CD4-positive, alpha-beta T cell treated with Interleukin-15 for 1 hour (primary cell): ENCODE results near the gene ARFGAP2.

Experiments used
- DNase-seq: peaks from one replicate; pipeline ENCODE4 v3.0.0-alpha.2; 2020

Gene ARFGAP2

DNA sequence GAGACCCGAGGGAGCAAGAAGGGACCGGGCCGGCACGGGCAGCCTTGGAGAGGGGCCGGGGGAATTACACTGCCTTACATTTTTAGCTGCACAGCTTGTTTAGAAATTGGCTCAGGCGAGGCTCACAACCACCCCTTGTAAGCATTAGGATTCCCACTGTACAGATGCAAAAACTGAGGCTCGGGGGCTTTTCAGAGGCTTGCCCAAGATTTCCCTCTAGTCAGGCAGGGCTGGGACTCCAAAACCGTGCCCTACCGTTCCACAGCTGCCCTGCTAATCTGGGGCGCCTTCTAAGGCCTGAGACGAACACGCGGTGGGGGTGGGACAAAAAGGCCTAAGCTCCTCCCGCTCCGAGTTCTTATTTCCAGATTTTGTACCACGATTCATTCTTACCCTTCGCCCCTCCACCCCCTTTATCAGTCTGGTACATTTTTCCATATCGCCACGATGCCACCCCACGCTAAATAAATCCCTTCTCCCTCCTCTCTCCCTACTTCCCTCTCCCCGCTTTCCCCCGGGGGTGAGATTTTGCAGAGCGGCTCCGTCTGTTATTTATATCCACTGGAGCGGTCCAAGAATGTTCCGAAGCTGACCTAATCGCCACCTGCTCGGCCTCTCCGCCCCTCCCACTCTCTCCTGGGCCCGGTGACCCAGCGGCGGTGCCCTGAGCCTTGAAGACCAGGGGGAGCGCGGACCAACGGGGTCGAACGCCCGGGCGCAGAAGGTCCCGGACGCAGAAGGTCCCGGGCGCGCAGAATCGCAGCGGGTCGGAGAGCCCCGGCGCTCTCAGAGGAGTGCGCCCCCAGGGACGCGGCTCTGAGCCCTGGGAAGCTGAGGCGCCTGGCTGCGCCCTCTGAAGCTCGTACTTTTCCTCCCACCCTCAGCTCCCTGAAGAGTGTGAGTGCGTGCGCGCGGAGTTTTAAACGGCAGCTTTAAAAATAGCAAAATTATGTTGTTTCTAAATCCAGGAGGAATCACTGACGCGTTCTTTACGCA, 10.3 kb upstream of the ARFGAP2 start:
- DNase-seq: peak; percentile 29

DNA sequence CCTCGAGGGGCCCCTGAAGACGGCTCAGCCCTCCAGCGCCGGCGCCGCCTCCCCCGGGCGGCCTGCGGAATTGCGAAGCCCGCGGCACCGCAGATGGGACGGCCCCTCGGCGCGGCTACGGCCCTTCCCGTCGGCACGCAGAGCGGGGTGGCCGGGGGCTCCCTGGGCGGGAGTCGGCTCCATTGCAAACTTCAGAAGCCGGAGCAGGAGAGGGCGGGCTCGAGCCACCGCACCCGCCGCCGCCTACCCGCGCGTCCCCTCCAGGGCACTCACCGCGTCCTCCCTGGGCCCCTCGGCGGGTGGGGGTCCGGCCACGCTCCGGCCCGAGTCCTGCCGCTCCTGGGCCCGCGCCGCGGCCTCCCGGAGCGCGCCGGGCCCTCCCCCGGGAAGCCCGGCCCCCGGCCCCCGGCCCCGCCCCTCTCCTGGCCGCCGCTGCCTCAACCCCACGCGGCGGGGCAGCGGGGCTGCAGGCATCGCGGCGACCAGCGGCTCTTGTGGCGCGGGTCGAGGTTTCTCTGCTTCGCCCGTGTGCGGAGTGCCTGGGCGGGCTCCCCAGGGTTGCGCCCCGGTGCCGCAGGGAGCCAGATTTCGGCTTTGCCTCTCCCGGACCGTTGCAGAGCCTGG, 9.5 kb upstream of the ARFGAP2 start, which contains the start of gene PACSIN3:
TSS of gene PACSIN3 (minus strand) at position 359 of the 624 bp plus-strand sequence. CDS start 3,707 bp downstream, outside the sequence.
- peak; percentile 29 for DNase-seq

DNA sequence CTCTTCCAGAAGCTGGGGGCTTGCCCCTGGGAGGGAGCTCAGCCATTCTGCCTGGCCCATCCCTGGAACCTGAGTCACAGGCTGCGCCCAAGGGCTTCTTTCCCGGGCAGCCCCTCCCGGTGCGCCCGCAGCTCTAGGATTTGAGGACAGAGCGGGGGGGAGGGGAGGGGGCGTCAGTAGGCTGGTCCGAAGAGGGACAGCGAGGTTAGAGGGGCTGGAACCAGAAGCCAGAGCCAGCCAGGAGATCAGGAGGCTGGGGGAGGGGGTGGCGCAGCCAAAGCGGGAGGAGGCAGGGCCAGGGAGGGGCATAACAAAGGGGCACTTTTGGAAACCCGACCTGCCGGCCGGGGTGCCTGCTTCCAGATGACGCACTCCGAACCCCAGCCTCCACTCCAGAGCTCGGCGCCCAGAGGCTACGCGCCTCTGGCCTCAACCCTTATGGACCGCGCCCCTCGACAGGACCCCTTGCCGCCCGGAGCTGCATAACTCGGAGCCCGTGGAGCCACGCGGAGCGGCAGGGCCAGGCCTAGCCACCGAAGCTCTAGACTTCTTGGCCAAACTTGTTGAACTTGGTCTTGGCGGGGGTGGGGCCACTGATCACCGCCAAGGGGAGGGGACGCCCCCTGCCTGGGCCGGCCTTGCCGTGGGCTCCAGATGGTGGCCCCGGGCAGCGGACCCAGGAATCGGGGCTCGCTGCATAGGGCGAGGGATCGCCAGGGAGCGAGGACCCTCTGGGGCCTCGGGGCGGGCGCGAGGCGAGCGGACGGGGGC, 8.8 kb upstream of the ARFGAP2 start:
- no peak for DNase-seq

DNA sequence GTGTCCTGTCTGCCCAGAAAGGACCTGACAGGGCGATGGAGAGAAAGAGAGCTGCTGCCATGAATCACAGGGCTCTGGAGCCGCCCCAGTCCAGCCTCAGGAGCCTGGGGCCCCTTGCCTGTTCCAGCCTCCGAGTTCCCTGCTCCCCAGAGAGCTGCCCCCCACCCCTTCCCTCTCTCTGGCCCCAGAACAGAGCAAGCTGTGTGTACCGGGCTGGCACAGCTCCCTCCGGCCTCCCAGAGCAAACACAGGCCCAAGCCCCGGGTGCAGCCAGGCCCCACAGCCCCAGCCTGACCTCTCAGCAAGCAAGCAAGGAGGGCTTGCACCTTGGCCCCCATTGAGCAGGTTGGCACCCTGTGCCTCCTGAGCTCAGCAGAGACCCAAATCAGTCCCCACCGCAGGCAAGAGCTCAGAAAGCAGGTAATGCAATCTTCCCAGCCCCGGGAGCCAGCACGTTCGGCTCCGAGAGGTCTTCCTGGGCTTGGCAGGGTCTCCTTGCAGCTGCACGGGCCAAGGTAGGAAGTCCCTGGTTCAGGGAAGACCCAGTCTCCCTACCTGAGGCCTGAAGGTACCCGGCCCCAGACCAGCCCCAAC, 8.1 kb upstream of the ARFGAP2 start:
- no peak for DNase-seq

DNA sequence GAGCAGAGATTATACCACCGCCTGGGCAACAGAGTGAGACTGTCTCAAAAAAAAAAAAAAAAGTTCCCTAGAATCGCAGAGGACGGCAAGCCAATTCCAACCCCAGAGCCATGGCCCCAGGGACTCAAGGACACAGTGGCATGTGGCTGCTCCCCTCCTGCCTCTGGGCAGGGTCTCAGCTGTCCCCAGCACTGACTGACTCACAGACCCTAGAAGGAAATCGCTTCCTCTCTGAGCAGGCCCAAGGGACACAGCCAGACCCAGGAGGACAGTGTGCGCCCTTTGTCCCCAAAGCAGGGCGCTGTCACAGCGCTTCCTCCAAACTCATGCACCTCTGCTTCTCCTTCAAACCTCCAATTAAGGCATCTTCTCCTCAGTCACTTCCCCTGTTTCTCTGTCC, 7.3 kb upstream of the ARFGAP2 start:
- no peak for DNase-seq

DNA sequence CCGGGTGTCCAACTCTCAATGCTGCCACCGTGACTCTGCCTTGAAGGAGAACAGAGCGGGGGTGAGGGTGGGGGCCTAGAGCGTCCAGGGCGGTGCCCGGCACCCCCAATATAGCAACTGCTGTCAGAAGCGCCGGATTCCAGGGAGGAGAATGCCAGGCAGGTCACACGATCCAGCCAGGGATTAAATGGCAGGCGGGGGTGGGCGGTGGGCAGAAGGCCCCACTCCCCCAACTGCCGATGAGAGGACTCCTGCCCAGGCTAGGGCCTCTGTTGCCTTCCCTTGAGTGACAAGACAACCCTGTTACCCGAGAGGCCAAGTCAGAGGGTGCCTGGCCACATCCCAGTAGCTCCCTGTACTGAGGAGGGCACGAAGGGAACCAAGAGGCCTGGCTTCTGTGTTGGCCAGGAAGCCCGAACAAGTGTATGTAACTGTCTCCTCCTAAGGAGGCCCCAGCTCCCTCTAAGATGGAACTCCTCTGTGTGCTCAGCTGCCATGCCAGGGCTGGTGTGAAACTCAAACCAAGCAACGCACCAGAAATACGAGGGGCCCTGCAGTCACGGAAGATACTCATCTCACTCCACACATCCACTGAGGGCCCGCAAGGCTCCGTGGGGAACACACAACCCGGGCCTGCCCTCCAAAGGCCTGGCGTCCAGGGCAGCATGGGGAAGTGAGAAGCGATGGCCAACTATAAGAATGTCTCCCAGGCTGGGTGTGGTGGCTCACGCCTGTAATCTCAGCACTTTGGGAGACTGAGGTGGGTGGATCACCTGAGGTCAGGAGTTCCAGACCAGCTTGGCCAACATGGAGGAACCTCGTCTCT, 6.6 kb upstream of the ARFGAP2 start:
- DNase-seq: no peak

DNA sequence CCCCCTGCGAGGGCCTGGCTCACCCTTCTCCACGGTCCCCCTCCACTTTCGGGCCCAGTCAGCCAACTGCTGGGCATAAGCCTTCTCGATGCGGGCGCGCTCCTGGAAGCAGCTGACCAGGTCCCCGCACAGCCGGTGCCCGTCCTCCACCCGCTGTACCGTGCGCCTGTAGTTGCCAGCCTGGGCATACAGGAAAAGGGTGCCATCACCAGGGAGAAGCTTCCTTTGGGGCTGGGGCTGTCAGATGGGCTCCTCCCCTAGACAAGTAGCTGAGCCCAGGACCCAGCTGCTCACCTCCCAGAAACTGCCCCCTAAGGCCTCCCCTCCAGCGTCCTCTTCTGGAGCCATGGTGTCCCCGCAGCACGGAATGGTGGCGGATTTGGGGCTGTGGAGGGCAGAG, 5.7 kb upstream of the ARFGAP2 start:
- DNase-seq: no peak

DNA sequence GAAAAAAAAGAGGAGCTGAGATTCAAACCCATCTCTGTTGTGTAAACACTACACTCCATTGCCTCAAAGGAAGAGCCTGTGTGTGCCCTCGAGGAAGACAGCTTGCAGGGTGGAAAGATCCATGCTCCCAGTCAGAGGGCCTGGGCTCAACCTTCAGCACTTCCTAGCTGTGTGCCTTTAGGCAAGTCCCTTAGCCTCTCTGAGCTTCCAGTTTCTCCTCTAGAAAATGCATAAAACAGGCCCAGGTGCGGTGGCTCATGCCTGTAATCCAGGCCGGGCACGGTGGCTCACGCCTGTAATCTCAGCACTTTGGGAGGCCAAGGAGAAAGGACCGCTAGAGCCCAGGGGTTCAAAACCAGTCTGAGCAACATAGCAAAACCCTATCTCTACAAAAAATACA, 4.6 kb upstream of the ARFGAP2 start:
- no peak for DNase-seq

DNA sequence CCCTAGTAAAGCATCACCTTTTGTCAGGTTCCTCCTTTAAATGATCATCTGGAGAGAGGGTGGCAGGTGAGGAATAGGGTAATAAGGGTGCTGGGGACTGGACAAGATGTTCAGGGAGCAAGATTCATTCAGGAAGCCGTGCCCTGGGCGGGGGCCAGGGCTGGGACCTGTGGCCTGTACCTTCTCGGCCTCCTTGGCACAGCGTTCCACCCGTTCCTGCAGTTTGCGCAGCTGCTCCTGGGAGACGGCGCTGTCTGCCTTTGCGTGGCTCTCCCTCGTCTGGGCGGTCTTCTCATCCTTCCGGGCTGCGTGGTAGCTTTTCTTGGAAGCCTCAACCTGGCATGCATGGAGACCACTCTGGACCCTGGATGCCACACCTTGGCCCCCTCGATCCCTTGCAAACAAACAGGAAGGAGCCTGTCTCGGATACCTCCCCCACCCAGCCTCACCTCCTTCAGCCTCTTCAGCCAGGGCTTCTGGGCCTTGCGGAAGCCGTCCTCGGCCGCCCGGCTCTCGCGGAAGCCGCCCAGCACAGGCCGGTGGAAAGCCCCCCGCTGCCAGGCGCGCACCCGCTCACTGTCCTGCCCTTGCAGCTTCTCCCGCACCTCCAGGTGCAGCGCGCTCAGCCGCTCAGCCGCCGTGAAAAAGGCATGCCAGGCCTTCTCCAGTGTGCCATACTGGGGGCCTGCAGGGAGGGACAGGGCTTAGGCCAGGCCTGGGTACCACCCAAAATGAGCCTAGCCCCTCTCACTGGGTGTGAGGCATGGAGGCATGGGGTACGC, 3.5 kb upstream of the ARFGAP2 start:
- no peak for DNase-seq

DNA sequence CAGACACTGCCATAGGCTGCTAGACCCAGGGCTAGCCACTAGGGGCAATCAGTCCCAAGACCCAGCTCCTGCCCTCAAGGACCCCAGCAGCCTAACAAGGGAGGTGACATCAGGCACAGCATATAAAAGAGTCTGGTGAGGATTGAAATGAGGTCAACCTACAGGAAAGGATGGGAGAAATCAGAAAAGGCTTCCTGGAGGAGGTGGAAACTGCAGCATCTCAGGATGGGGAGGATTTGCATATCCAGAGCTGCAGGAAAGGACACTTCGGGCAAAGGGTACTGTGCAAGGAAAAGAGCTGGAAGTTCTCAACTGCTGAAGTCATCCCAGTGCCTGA, 2.9 kb upstream of the ARFGAP2 start:
- peak; percentile 40 for DNase-seq

DNA sequence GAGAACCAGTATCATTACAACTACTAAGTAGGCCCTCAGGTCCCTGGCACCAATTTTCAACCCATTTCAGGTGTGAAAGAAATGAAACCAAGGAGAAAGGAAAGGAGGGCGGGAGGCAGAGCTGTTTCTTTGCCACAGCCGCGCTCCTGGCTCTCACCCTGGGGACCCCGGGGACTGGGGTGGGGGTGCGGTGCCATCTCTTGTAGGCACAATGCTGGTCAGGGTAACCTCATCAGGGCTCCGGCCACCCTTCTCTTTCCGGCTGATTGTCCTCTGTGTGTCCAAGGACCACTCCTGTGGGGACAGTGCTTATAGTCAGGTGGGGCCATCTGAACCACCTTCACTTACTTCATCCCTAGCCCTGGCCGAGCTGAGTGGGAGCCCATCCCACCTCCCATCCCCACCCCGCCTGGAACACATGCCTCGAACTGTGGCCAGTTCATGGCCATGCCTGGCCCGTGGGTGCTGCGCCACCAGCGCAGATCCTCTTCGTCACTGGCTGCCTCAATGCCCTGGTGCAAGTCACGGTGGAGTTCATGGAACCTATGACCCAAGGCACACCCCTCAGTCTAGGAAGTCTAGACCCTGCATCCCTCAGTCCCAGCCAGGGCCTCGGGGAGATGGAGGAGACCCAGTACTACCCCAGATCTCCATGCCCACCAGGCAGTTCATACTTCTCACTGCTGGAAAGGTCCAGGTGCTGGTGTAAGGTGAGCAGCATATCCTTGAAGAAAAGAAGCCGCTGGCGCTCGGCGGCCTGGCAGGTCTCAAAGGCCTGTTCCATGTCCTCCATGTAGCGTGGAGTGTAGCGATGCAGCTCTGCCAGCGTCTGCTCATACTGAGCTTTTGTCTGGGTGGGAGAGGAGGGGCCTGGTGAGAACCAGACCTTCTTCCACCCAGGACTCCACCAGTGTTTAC, 2.3 kb upstream of the ARFGAP2 start:
- DNase-seq: no peak

DNA sequence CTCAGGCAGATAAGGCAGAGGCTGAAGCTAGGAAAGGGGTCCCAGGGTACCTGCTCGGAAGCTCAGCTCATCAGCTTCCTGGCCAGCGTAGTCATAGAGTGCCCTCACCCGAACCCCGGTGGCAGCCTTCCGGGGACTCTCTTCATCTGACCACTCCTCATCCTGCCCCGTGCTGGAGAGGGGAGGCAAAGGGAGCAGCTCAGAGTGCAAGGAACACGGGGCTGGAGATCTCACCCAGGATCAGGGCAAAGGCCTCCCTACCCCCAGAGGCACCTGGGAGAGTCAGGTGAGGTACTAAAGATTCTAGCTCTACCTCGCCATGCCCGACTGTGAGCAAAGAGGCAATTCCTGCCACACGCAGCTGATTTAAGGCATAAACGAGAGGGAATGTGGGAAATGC, 1.6 kb upstream of the ARFGAP2 start:
- no peak for DNase-seq

DNA sequence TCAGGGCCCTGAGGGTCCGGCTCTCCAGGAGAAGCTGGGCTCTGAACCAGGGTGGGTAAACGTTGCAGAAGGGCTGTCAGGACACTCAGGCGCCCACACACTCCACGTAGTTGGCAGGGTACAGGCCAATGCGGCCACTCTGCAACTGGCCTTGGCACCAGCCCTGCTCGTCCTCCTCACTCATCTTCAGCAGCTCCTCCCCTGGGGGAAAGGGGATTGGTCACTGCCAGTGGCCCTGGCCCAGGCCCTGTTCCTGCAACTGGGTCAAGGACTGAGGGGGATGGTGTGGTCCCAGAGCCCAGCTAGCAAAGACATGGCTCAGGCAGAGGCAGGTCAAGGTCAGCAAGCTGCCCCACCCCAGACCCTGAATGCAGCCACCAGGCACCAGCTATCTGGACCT, 1.2 kb upstream of the ARFGAP2 start:
- no peak for DNase-seq

DNA sequence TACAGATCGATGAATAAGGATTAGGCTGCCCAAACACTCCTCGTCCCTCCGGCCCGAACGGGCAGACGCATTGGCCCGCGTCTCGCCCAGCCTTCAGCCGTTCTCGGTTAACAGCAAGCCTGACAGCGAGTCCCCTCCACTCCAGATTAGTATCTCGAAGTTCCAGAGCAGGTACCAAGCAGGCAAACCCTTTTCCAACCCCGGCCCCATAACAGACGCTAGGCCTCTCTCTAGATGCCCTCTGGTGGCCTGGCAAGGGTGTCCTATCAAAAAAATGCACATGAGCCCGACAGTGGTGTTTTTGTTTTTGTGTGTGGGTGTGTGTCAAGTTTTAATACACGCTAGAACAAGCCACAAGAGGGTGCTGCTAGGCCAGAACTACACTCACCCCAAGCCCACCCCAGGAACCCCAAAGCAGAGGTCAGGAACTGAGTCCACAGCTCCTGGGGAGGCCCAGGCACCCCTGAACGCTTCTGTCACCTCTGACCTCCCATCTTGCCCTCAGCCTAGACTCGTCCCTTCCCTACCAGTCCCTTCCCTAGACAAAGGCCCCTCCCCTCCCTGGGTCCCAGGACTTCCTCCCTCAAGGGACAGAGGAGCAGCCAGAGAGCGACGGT, 658 bp upstream of the ARFGAP2 start:
- peak; percentile 86 for DNase-seq

DNA sequence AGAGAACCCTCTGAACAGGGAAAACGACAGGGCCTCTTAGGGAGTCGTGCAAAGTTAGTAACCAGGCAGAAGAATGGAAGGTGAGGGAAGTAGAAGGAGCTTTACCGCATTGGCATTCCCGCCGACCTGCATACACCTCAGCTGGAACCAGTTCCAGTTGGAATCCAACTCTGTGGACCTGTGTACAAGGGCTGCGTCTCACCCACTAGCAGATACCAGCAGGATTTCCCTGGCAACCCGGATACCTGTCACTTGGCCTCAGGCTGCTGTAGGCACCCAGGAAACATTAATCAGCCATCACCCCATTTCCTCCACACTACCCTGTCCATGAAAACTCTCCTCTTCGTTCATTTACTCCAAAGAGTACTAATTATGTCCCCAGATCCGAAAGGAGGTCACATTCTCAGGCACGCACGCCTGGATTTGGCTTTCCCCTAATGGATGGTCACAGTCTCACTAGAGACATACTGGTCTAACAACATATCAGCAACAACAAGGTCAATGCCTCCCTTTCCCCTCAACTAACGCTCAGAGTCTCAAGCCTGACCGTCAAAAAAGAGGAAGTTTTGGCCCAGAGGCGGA, 842 bp downstream of the ARFGAP2 start:
- DNase-seq: no peak

DNA sequence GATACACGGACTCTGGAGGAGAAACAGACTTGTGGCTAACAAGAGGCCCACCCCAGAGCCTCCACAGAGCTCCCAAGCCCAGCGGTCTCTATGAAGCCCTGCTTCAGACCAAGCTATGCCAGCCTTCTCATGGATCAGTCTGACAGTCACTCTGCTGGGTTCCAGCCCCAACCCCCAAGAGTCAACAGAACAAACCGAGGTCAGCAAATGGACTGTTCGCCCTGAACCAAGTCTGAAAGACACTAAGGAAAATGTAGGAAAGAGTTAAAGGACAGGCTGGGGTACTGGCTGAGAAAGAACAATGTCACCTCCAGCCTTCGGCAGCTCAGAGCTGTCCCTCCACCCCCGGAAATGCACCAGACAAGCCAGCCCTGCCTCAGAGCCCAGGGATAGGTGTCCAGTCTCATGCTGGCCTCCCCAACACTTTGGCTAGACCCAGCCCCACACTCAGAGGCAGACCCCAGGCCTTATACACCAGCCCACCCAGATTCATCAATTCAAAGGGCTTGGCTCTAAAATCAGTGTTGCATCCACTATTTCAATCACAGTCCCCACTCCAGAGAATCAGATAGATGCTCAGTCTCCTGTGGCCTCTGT, 3.8 kb downstream of the ARFGAP2 start:
- DNase-seq: no peak

DNA sequence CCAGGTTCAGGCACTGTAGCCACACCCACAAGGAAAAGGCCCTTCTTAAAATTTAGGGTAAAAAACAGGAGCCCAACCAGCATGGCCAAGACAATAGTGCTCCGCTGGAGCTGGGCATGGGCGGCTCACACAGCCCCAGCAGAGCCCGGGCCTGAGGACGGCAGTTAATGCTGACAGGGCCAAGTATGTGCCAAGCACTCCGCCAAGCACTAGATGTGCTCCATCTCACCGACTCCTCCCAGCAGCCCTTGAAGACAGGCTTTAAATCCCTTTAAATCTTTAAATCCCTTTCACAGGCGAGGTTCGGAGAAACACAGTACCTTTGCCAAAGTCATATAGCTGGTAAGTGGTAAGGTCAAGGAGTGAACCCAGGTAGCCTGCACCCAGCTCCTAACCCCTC, 4.8 kb downstream of the ARFGAP2 start:
- DNase-seq: no peak

DNA sequence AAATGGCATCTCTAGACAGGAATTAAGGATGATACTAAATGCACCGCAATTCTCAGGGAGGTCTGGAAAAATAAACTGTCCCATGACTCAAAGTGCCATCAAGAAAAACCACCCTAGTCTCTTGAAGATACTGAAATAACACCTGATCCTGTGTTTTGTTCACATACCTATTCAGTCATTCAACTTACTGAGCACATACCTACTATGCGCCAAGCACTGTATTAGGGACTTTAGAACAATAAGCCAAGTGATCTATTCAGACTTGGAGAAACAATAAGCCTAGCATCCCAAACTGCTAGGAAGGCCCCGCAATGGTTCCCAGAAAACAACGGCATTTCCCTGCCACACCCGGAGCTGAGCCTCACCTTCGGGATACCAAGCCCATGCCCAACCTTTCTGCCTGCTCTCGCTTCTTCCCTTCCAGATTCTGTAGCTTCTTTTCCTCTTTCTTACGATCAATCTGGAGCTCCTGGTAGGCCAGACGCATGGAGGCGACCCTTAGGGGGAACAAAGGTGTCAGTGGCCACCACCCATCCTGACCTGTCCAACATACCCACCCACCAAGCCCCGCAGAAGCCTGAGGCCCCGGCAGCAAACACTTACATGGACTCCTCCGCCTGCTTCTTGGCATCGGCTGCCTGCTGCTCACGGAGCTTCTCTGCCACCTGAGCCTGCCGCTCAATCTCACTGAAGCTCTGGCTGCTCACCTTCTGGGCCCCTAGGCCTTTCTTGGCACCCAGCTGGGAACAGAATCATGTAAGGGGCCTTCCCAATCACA, 5.4 kb downstream of the ARFGAP2 start:
- DNase-seq: no peak
